Measurements from ENCODE around the gene SPSB2.
A peak's percentile ranks its signal among the peaks of the same experiment; 100 is the strongest.
"Not testable (repeated sequence)": the region's sequence is repeated elsewhere in the genome, so short reads cannot be mapped to it uniquely, and the experiment has no call there.

Gene SPSB2

DNA sequence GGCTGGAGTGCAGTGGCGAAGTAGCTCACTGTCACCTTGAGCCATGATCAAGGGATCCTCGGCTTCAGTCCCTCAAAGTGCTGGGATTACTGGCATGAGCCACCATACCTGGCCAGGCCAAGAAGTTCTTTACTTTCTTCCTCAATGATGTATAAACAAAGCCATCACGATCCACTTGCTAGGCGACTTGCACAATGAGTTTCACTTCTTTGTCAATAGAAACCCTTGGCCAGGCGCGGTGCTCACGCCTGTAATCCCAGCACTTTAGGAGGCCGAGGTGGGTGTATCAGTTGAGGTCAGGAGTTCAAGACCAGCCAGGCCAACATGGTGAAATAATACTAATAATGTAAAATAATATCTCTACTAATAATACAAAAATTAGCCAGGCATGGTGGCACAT is 14.4 kb upstream of the SPSB2 start:
- Histone ChIP-seq H3K4me1 (ENCODE audit: control insufficient read depth in 1 of 2, insufficient read depth in 1 of 2, low read depth in 1 of 2, low read length in 1 of 2) (peaks cover 36 to 44% of the 10 kb centered on the region in 2 experiments), H3K36me3 (peaks cover 21% of the 10 kb centered on the region), H3K9me3 (no peaks in the 10 kb centered on the region), H3K4me3 (ENCODE audit: low read depth in 1 of 2, low read length in 1 of 2) (no peak overlapping the region), H3K27ac (peak overlapping the region; percentile 50), H3K27me3 (no peaks in the 10 kb centered on the region)
- TF ChIP-seq, protein P1, sequence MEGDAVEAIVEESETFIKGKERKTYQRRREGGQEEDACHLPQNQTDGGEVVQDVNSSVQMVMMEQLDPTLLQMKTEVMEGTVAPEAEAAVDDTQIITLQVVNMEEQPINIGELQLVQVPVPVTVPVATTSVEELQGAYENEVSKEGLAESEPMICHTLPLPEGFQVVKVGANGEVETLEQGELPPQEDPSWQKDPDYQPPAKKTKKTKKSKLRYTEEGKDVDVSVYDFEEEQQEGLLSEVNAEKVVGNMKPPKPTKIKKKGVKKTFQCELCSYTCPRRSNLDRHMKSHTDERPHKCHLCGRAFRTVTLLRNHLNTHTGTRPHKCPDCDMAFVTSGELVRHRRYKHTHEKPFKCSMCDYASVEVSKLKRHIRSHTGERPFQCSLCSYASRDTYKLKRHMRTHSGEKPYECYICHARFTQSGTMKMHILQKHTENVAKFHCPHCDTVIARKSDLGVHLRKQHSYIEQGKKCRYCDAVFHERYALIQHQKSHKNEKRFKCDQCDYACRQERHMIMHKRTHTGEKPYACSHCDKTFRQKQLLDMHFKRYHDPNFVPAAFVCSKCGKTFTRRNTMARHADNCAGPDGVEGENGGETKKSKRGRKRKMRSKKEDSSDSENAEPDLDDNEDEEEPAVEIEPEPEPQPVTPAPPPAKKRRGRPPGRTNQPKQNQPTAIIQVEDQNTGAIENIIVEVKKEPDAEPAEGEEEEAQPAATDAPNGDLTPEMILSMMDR (IDR thresholded peaks at IDR 0.05) = no peak

DNA sequence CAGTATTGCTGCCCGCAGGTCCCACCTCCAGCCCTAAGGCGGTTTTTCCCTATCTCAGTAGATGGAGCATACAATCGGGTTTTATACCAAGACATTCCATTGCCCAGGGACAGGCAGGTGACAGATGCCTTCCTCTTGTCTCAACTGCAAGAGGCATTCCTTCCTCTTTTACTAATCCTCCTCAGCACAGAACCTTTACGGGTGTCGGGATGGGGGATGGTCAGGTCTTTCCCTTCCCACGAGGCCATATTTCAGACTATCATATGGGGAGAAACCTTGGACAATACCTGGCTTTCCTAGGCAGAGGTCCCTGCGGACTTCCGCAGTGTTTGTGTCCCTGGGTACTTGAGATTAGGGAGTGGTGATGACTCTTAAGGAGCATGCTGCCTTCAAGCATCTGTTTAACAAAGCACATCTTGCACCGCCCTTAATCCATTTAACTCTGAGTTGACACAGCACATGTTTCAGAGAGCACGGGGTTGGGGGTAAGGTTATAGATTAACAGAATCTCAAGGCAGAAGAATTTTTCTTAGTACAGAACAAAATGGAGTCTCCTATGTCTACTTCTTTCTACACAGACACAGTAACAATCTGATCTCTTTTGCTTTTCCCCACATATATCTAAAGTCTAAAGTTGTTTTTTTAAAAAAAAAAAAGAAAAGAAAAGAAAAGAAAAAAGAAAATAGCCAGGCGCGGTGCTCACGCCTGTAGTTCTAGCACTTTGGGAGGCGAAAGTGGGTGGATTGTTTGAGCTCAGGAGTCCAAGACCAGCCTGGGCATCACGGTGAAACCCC is 13.3 kb upstream of the SPSB2 start:
- H3K27me3 ChIP-seq; H3K4me3 ChIP-seq (ENCODE audit: low read depth in 1 of 2, low read length in 1 of 2): not testable (repeated sequence)
- peaks cover 23% of the 10 kb centered on the region for H3K36me3 ChIP-seq

DNA sequence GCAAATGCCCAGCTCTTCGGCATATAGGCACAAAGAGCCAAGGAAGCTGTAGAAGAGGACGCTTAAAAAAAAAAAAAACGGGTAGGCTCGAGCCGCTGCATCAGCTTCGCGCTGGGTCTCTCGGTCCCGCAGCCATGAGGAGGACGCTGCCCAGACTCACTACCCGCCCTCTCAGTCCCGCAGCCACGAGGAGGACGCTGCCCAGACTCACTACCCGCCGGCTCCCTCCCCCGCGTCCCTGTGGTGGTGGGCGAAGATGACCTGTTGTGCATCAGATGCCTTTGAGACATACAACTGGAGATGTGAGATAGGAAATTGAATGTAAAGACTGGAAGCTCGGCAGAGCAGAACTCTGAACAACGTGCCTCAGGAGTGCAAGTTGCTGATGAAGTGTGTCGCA is 11.4 kb upstream of the SPSB2 start:
- Histone ChIP-seq H3K9me3 (no peaks in the 10 kb centered on the region), H3K36me3 (peaks cover 23% of the 10 kb centered on the region), H3K4me1 (ENCODE audit: control insufficient read depth in 1 of 2, insufficient read depth in 1 of 2, low read depth in 1 of 2, low read length in 1 of 2) (peaks cover 18 to 29% of the 10 kb centered on the region in 2 experiments), H3K4me3 (ENCODE audit: low read depth in 1 of 2, low read length in 1 of 2) (no peak overlapping the region), H3K27ac (no peak overlapping the region), H3K27me3 (no peaks in the 10 kb centered on the region)
- TF ChIP-seq, protein P1 (IDR thresholded peaks at IDR 0.05) = no peak

More for the DNA sequence above, 13.3 kb upstream of the SPSB2 start:
- not testable (repeated sequence) for H3K9me3 ChIP-seq
- Histone ChIP-seq H3K4me1 (ENCODE audit: control insufficient read depth in 1 of 2, insufficient read depth in 1 of 2, low read depth in 1 of 2, low read length in 1 of 2) (peaks cover 32 to 38% of the 10 kb centered on the region in 2 experiments), H3K27ac (peak overlapping the region; percentile 20)

DNA sequence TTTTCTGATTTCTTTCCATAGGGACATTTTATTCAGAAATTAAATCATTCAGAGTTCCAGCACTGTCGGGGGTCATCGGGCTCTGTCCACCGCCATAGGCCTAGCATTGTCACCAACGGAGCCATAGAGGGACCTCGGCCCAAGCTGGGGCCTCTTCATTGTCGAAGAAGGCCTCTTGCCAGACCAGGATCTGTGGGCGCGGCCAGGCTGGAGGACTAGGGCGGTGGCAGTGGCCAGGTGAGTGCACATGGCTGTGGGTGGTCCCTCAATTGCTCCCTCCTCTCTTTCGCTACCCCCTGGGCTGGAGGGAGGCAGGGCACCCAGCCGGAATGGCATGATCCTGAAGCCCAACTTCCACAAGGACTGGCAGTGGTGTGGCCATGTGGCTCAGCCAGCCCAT is 10.6 kb upstream of the SPSB2 start:
- TF ChIP-seq, protein P1 (IDR thresholded peaks at IDR 0.05) = no peak
- Histone ChIP-seq H3K27ac (no peak overlapping the region), H3K4me1 (ENCODE audit: control insufficient read depth in 1 of 2, insufficient read depth in 1 of 2, low read depth in 1 of 2, low read length in 1 of 2) (peaks cover 19 to 30% of the 10 kb centered on the region in 2 experiments), H3K27me3 (no peaks in the 10 kb centered on the region), H3K9me3 (no peaks in the 10 kb centered on the region), H3K36me3 (peaks cover 23% of the 10 kb centered on the region), H3K4me3 (ENCODE audit: low read depth in 1 of 2, low read length in 1 of 2) (no peak overlapping the region)

DNA sequence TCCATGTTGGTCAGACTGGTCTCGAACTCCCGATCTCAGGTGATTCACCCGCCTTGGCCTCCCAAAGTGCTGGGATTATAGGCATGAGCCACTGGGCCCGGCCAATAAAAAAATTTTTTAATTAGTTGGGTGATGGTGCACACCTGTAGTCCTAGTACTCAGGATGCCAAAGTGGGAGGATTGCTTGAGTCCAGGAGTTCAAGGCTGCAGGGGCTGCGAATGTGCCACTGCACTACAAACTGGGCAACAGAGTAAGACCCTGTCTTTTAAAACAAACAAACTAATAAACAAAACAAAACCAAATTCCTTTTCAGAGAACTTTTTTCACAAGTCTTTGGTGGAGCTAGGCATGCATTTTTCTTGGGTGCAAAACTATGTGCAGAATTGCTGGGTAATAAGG is 10.1 kb upstream of the SPSB2 start:
- H3K27me3 ChIP-seq = no peaks in the 10 kb centered on the region
- H3K27ac ChIP-seq = no peak overlapping the region
- H3K36me3 ChIP-seq = peaks cover 23% of the 10 kb centered on the region
- no peak overlapping the region for H3K4me3 ChIP-seq (ENCODE audit: low read depth in 1 of 2, low read length in 1 of 2)
- H3K9me3 ChIP-seq = no peaks in the 10 kb centered on the region
- H3K4me1 ChIP-seq (ENCODE audit: control insufficient read depth in 1 of 2, insufficient read depth in 1 of 2, low read depth in 1 of 2, low read length in 1 of 2) = peaks cover 19 to 30% of the 10 kb centered on the region in 2 experiments
- TF ChIP-seq, protein P1 (IDR thresholded peaks at IDR 0.05) = no peak

DNA sequence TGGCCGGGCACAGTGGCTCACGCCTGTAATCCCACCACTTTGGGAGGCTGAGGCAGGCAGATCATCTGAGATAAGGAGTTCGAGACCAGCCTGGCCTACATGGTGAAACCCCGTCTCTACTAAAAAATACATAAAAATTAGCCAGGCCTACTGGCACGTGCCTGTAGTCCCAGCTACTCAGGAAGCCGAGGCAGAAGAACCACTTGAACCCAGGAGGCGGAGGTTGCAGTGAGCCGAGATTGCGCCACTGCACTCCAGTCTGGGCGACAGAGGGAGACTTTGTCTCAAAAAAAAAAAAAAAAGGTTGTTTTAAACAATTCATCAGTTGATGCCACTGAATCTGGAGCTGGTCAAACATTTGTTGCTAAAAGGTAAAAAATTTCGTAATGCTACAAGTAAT is 6.7 kb upstream of the SPSB2 start:
- H3K27ac ChIP-seq = peak overlapping the region; percentile 29

DNA sequence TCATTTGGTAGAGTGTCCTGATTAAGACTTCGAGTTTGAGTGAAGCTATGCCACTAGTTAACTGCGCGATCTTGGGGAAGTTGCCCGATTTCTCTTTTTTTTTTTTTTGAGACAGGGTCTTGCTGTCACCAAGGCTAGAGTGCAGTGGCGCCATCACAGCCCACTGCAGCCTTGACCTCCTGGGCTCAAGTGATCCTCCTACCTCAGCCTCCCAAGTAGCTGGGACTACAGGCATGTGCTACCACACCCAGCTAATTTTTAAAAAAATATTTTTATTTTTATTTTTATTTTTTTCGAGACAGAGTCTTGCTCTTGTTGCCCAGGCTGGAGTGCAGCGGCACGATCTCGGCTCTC is 889 bp upstream of the SPSB2 start:
- Histone ChIP-seq H3K27ac (peak overlapping the region; percentile 86), H3K4me1 (ENCODE audit: control insufficient read depth in 1 of 2, insufficient read depth in 1 of 2, low read depth in 1 of 2, low read length in 1 of 2) (peaks cover 46 to 58% of the 10 kb centered on the region in 2 experiments)

More for the DNA sequence above, 6.7 kb upstream of the SPSB2 start:
- Histone ChIP-seq H3K36me3 (peaks cover 22% of the 10 kb centered on the region), H3K4me1 (ENCODE audit: control insufficient read depth in 1 of 2, insufficient read depth in 1 of 2, low read depth in 1 of 2, low read length in 1 of 2) (peaks cover 5 to 13% of the 10 kb centered on the region in 2 experiments)
- not testable (repeated sequence) for H3K27me3 ChIP-seq; H3K4me3 ChIP-seq (ENCODE audit: low read depth in 1 of 2, low read length in 1 of 2); H3K9me3 ChIP-seq

More for the DNA sequence above, 889 bp upstream of the SPSB2 start:
- Histone ChIP-seq H3K4me3 (ENCODE audit: low read depth in 1 of 2, low read length in 1 of 2) (peak overlapping the region; percentile 82 to 95), H3K36me3 (peaks cover 21% of the 10 kb centered on the region)
- not testable (repeated sequence) for H3K9me3 ChIP-seq, H3K27me3 ChIP-seq

Measured in neutrophil (primary cell).